Thyroid gland (tissue), 4 donors: ENCODE data around the gene PHIP. TPM values are rescaled to one million over a fixed set of nuclear protein-coding genes. Genes with fewer than 3 reads are reported as not detected.

Experiments used
- DNase-seq, 2 donors: peaks; one replicate each; pipeline ENCODE4 v3.0.0-alpha.2; 2019
- H3K27ac ChIP-seq, 3 donors: fragments of 200-600 bp; sonication (generic); 1 replicate in 2 of 3; 2 replicates in 1 of 3; pipeline ENCODE4 v1.5.1; 2016 to 2019; ENCODE audit warnings: mild to moderate bottlenecking in 1 of 3, moderate library complexity in 1 of 3
- H3K27me3 ChIP-seq: fragments of 200-600 bp; sonication (generic); one replicate; pipeline ENCODE4 v1.5.1; 2019
- H3K36me3 ChIP-seq, 2 donors: fragments of 200-600 bp; sonication (generic); one replicate each; pipeline ENCODE4 v1.5.1; 2016 to 2019
- H3K4me1 ChIP-seq, 2 donors: fragments of 200-600 bp; sonication (generic); one replicate each; pipeline ENCODE4 v1.5.1; 2017 to 2019
- H3K4me3 ChIP-seq, 3 donors: fragments of 200-600 bp; sonication (generic); replicated peaks in 1 of 3; 1 replicate in 2 of 3; 2 replicates in 1 of 3; pipeline ENCODE4 v1.5.1; 2016; ENCODE audit warnings: mild to moderate bottlenecking in 1 of 3
- H3K9me3 ChIP-seq: fragments of 200-600 bp; sonication (generic); one replicate; pipeline ENCODE4 v1.5.1; 2017
- CTCF ChIP-seq, 6 experiments: fragments of 200-600 bp in 3 of 6; fragments of 450-650 bp in 3 of 6; sonication (generic) in 3 of 6; IDR thresholded peaks; one replicate each; pipeline ENCODE4 v1.5.1; 2016 to 2019; ENCODE audit warnings: antibody characterized with exemption in 6 of 6, mild to moderate bottlenecking in 2 of 6, inconsistent platforms in 1 of 6, moderate library complexity in 1 of 6
- POLR2A ChIP-seq, 2 donors: fragments of 450-650 bp; IDR thresholded peaks; one replicate each; pipeline ENCODE4 v1.6.1; 2017; ENCODE audit warnings: antibody characterized with exemption in 2 of 2, mild to moderate bottlenecking in 2 of 2, moderate library complexity in 1 of 2
- WGBS, 2 donors: methylation state at CpG; one replicate each; pipeline ENCODE4 v1.1.5; 2017; 5-methylcytosine and 5-hydroxymethylcytosine counted together
- intact Hi-C: fragments of 100-400 bp; cut with DNase I; formaldehyde crosslinking; loops from one replicate; pipeline ENCODE4 v1.15.1; 2023
- total RNA-seq, 4 donors: library from RNA; depleted of rRNA; stranded (reverse); fragments of >200 nt; gene quantifications; one replicate each; pipeline ENCODE4 v1.2.3, GENCODE V29; 2016

Gene PHIP
- total RNA-seq, 4 donors from 2014 or later = 28.0 to 45.9 (median 35.4) TPM

- peak; percentile 89 to 90 for DNase-seq
- Histone ChIP-seq H3K4me1 (peaks cover 12 to 13% of the 10 kb centered on the region in 2 donors), H3K4me3 (peak overlapping the region in 2 of 3 donors; percentile 48 to 86), H3K36me3 (no peaks in the 10 kb centered on the region), H3K9me3 (no peaks in the 10 kb centered on the region), H3K27ac (peak overlapping the region; percentile 96 to 98 (median 98)), H3K27me3 (no peaks in the 10 kb centered on the region)
- 1% methylated on average over 48 to 53 of the region's 79 CpGs for WGBS, 2 donors
- intact Hi-C loops = no loop called here
- no peak for TF ChIP-seq CTCF (IDR thresholded peaks at IDR 0.05)
- TF ChIP-seq POLR2A (IDR thresholded peaks at IDR 0.05) = peak in 1 of 2 donors; percentile 75
These were observed 1.0 kb downstream of the PHIP start for GRCh38 chr6:79076782-79077641.

GRCh38 chr6:79076160-79076559, 1.9 kb downstream of the PHIP start:
- Histone ChIP-seq H3K4me1 (peaks cover 12 to 13% of the 10 kb centered on the region in 2 donors), H3K27ac (peak overlapping the region; percentile 96 to 98 (median 98)), H3K27me3 (no peaks in the 10 kb centered on the region), H3K9me3 (no peaks in the 10 kb centered on the region), H3K36me3 (no peaks in the 10 kb centered on the region), H3K4me3 (peak overlapping the region in 1 of 3 donors; percentile 48)
- whole genome bisulfite sequencing, 2 donors = 17 to 21% methylated on average over 5 of the region's 5 CpGs
- TF ChIP-seq POLR2A (IDR thresholded peaks at IDR 0.05) = no peak
- TF ChIP-seq CTCF (IDR thresholded peaks at IDR 0.05) = no peak
- intact Hi-C loops = no loop called here
- no peak for DNase-seq

- TF ChIP-seq POLR2A (IDR thresholded peaks at IDR 0.05) (no peak), CTCF (IDR thresholded peaks at IDR 0.05) (no peak)
- Histone ChIP-seq H3K4me3 (no peak overlapping the region), H3K4me1 (peaks cover 13 to 14% of the 10 kb centered on the region in 2 donors), H3K27me3 (no peaks in the 10 kb centered on the region), H3K36me3 (no peaks in the 10 kb centered on the region), H3K9me3 (no peaks in the 10 kb centered on the region), H3K27ac (no peak overlapping the region)
- 92 to 96% methylated on average over 1 of the region's 1 CpG for WGBS, 2 donors
- intact Hi-C loops = no loop called here
- no peak for DNase-seq
These were observed 4.2 kb downstream of the PHIP start for GRCh38 chr6:79073888-79074287.

GRCh38 chr6:79072640-79073181, 5.3 kb downstream of the PHIP start:
- peaks cover 13 to 14% of the 10 kb centered on the region in 2 donors for H3K4me1 ChIP-seq
- intact Hi-C loops = no loop called here
- TF ChIP-seq POLR2A (IDR thresholded peaks at IDR 0.05) (no peak), CTCF (IDR thresholded peaks at IDR 0.05) (no peak)
- H3K9me3 ChIP-seq = no peaks in the 10 kb centered on the region
- WGBS, 2 donors = 94 to 97% methylated on average over 3 of the region's 3 CpGs
- H3K36me3 ChIP-seq = no peaks in the 10 kb centered on the region
- no peak overlapping the region for H3K4me3 ChIP-seq
- no peak for DNase-seq
- H3K27me3 ChIP-seq = no peaks in the 10 kb centered on the region
- H3K27ac ChIP-seq = no peak overlapping the region

- Histone ChIP-seq H3K27me3 (no peaks in the 10 kb centered on the region), H3K27ac (no peak overlapping the region), H3K9me3 (no peaks in the 10 kb centered on the region), H3K4me1 (peaks cover 13 to 14% of the 10 kb centered on the region in 2 donors), H3K4me3 (no peak overlapping the region), H3K36me3 (no peaks in the 10 kb centered on the region)
- no peak for DNase-seq
- intact Hi-C loops = no loop called here
- TF ChIP-seq POLR2A (IDR thresholded peaks at IDR 0.05) = no peak
These were observed 6.5 kb downstream of the PHIP start for GRCh38 chr6:79071547-79071946.
